ENCODE results near the gene DCAF6.
A peak's percentile ranks its signal among the peaks of the same experiment; 100 is the strongest.
"Not testable (repeated sequence)": the region's sequence is repeated elsewhere in the genome, so short reads cannot be mapped to it uniquely, and the experiment has no call there.

The DCAF6 gene

GRCh38 chr1:167924543-167925231 lies 11.8 kb upstream of the DCAF6 start:
- DNase-seq = no peak

GRCh38 chr1:167926486-167926997 lies 9.9 kb upstream of the DCAF6 start:
- no peak for DNase-seq

- no peak for DNase-seq
These were observed 9.3 kb upstream of the DCAF6 start for GRCh38 chr1:167927046-167927754.

- no peak for DNase-seq
These were observed 8.0 kb upstream of the DCAF6 start for GRCh38 chr1:167928457-167928852.

GRCh38 chr1:167928919-167929318 lies 7.6 kb upstream of the DCAF6 start:
- DNase-seq = not testable (repeated sequence)

GRCh38 chr1:167929725-167930124 lies 6.8 kb upstream of the DCAF6 start:
- no peak for DNase-seq

- DNase-seq = no peak
These were observed 2.7 kb upstream of the DCAF6 start for GRCh38 chr1:167933788-167934187.

- DNase-seq = peak; percentile 8
These were observed 1.9 kb upstream of the DCAF6 start for GRCh38 chr1:167934426-167935215.

- DNase-seq = peak; percentile 51
These were observed 1.0 kb upstream of the DCAF6 start for GRCh38 chr1:167935216-167936067.

- DNase-seq = peak; percentile 71
These were observed 636 bp downstream of the DCAF6 start, which contains the start of gene MPC2 for GRCh38 chr1:167936930-167937708. TSS of gene MPC2 (minus strand) at chr1:167937072. CDS start at chr1:167935841, 1,231 bp downstream.

- DNase-seq = no peak
These were observed 1.2 kb downstream of the DCAF6 start for GRCh38 chr1:167937709-167938010.

GRCh38 chr1:167938080-167938636 lies 1.7 kb downstream of the DCAF6 start:
- no peak for DNase-seq

- no peak for DNase-seq
These were observed 3.8 kb downstream of the DCAF6 start for GRCh38 chr1:167940264-167940663.

GRCh38 chr1:167943541-167943940 lies 7.1 kb downstream of the DCAF6 start:
- no peak for DNase-seq

GRCh38 chr1:167947733-167948132 lies 11.2 kb downstream of the DCAF6 start:
- no peak for DNase-seq

- DNase-seq = no peak
These were observed 13.3 kb downstream of the DCAF6 start for GRCh38 chr1:167949785-167950184.

- no peak for DNase-seq
These were observed 14.1 kb downstream of the DCAF6 start for GRCh38 chr1:167950569-167950968.

- DNase-seq = no peak
These were observed 19.4 kb downstream of the DCAF6 start for GRCh38 chr1:167955915-167956314.

GRCh38 chr1:167957710-167958109 lies 21.2 kb downstream of the DCAF6 start:
- DNase-seq = no peak

- no peak for DNase-seq
These were observed 28.2 kb downstream of the DCAF6 start for GRCh38 chr1:167964646-167965045.

GRCh38 chr1:167966050-167966449 lies 29.6 kb downstream of the DCAF6 start:
- no peak for DNase-seq
